Raji (cell line): ENCODE results near the gene TGFBRAP1.

Experiments
- POLR2A ChIP-seq: IDR thresholded peaks from 2 replicates; pipeline ENCODE4 v1.6.1; 2011; ENCODE audit warnings: low read depth, low read length, control low read depth; ENCODE audit not compliant: insufficient read depth

The TGFBRAP1 gene

DNA sequence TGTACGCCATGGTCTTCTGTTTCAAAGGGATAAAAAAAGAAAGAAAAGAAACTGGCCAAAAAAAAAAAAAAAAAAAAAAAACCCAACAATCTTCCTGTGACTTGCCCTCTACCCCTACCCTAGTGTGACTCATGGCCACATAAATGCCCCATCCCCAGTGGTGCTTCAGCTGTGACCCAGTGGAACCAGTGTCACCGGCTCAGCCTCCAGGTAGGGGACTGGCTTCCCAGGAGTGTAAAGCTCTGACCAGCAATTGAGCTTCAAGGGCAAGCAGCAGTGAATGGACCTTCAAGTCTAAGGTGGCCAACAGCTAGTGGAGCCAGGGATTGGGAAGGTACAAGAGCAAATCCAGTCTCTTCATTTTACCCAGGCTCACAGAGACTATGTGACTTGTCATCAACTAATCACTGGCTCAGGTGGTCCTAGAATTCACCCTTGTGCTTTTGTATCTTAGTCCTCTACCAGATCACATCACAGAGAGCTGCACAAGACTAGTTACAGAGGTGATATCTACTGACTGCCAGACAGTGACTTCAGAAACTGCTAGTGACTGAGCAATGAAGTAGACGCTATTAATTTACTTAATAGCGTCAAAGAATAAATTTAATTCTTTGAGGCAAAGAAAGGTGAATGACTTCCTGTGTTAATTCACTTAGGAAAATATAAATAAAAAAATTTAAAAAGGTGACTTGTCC is 1.3 kb upstream of the TGFBRAP1 start:
- no peak for TF ChIP-seq POLR2A

- no peak for TF ChIP-seq POLR2A
These were observed 359 bp downstream of the TGFBRAP1 start for GRCh38 chr2:105329197-105329554.

- 0 out of 2 replicates have a peak, but pooled peaks have one; percentile 17 for TF ChIP-seq POLR2A
These were observed 996 bp downstream of the TGFBRAP1 start for GRCh38 chr2:105328281-105329196.

- TF ChIP-seq POLR2A = no peak
These were observed 1.8 kb downstream of the TGFBRAP1 start for GRCh38 chr2:105327690-105328089.

DNA sequence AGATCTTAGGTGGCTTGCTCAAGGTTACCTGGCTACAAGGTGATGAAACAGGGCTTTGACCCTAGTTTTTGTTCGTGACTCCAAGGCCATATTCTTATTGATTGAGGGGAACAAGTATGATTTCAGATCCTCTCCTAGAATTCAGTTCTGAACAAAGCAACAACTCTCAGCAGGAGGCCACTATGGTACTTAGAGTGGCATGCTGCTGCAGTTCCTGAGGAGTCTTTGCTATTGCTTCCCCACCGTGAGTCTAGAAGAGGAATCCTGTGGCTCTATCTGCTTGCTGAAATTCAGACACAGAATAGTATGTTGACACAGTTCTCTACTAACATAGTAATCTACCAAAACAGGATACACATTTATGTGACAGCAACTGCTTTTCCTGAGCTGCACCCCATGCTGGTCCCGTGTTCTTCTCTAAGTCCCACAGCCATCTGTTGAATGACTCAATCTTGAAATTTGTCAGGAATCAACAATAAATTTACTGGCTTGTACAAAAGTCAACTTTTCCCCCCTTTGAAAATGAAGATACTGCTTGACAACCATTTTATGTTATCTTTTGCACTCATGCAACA is 4.1 kb downstream of the TGFBRAP1 start:
- TF ChIP-seq POLR2A = no peak

GRCh38 chr2:105324732-105325131 is 4.8 kb downstream of the TGFBRAP1 start:
- TF ChIP-seq POLR2A = no peak

DNA sequence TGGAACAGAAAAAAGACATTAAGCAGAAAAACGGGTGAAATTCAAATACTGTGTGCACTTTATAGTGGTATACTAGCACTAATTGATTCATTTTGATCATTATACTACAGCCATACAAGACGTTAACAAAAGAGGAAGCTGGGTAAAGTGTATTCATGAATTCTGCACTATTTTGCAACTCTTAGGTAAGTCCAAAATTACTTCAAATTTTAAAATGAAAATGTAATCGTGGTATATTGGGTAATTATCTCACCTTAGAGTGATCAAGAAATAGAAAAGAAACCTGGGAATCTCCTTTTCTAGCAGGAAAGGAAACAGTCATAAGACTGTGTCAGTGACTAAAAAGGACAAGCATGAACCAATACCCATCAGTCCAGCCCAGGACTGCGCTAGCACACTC is 5.4 kb downstream of the TGFBRAP1 start:
- no peak for TF ChIP-seq POLR2A

DNA sequence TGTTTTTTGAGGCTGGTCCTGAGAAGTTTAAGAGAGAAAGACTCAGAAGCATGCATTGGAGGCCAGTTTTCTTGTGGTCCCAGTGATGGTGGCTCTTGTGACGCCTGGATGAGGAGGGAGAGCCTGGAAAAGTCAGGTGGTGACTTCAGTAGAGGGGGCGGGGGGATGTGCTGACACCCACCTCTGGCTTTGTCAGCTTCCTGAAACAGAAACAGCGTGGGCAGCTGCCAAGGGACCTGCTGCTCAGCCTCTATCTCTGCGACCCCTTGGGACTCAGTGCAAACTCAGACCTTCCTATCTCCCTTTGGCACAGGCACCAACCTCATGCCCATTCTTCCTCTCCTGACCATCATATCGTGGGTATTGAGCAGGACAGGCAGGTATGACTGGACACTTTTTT is 6.4 kb downstream of the TGFBRAP1 start:
- TF ChIP-seq POLR2A = no peak

DNA sequence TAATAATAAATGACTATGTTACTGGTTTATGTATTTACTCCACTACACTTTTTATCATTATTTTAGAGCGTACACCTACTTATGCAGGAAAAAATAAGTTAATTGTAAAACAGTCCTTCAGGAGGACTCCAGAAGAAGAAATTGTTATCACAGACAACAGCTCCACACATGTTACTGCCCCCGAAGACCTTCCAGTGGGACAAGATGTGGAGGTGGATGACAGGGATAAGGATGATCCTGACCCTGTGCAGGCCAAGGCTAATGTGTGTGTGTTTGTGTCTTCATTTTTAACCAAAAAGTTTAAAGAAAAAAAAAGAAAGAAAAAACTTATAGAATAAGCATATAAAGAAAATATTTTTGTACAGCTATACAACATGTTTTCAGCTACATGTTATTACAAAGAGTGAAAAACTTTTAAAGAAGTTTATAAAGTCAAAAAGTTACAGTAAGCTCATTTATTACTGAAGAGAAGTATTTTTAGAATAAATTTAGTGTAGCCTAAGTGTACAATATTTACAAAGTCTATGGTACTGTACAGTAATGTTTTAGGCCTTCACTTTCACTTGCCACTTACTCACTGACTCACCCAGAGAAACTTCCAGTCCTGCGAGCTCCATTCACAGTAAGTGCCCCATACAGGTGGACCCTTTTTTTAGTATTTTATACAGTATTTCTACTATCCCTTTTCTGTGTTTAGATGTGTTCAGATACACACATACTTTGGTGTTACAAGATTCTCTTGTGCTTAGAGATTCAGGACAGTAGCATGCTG is 7.5 kb downstream of the TGFBRAP1 start:
- TF ChIP-seq POLR2A = no peak

DNA sequence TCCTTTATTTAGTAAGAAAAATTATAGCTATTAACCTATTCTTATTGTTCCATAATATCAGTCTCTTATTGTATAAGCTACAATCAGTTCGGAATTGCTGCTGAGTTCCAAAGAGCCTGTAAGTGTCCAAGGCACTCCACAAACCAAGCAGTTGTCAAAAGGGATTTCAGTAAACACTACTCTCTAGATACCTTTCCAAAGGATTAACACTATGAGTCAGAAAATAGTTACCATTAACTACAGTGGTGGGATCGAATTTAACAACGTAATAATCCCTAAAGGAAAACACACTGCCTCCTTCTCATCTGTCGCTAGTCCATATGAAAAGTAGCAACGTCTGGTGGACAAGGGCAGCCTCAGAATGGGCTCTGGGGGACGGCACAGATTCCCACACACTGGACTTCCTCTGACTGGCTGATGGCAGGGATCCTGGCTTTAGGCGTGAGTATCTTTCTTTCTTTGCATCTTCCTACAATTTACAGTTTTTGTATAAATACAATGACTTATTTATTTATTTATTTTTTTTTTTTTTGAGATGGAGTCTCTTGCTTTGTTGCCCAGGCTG is 8.8 kb downstream of the TGFBRAP1 start:
- TF ChIP-seq POLR2A = no peak

DNA sequence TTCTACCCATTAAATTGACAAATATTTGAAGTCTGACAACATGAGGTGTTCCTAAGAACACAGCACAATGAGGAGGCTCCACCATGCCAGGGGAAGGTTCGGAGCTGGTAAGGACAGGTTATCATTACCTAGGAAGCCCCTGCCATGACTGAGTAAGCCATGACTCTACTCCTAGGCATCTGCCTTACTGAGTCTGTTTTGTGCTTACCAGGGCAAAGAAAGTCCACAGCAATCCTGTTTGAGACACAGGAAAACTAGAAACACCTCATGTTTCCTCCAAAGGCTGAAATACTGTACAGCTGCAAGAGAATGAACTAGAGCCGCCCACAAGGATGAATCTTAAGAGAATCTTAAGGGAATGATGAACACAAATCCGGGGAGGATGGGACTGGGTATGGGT is 11.6 kb downstream of the TGFBRAP1 start:
- no peak for TF ChIP-seq POLR2A

DNA sequence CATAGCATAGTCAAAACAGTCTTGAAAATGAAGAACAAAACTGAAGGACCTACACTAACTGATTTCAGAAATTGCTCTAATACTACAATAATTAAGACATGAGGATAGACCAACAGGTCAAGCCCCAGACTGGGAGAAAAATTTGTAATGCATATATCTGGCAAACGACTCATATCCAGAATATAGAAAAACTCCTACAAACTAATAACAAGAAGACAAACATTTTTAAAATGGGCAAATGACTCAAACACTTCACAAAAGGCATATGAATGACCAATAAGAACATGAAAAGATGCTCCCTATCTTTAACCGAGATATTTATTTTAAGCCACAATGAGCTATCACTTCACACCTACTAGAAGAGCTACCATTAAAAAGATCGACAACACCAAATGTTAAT is 14.2 kb downstream of the TGFBRAP1 start:
- TF ChIP-seq POLR2A = no peak

DNA sequence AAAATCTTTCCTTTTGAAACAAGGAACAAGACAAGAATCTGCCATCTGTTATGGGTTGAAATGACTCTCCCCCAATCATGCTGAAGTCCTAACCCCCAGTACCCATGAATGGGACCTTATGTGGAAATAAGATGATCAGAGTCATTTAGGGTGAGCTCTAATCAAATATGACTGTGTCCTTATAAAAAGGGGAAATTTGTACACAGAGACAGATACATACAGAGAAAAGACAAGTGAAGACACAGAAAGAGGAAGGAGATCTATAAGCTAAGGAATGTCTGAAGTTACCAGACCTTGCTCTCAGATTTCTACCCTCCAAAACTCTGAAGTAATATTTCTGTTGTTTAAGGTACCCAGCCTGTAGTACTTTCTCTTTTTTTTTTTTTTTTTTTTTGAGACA is 15.7 kb downstream of the TGFBRAP1 start:
- no peak for TF ChIP-seq POLR2A

- TF ChIP-seq POLR2A = no peak
These were observed 20.4 kb downstream of the TGFBRAP1 start for GRCh38 chr2:105309147-105309545.
